ENCODE measurements around the gene HEG1.

DNA sequence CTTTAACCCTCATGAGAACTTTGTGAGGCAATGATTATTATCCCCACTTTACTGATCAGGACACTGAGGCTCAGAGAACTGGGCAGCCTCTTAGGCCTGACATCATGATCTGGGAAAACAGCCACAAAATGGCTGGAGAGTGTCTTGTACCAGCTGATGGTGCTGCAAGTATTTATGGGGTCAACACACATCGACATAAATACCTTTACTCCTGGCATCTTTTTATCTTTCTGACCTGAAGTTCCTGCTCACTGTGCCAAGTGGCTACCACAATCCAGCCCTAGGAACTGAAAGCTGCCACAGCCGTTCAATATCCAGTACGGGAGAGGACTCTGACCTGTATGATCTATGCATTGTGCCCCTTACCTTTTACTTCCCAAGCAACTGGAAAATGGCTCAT, 92.0 kb downstream of the HEG1 start:
- TF ChIP-seq CTCF (conservative IDR thresholded peaks at IDR 0.05): no peak
- no peak for TF ChIP-seq ZFX (IDR thresholded peaks at IDR 0.05)

Measured in C4-2B (cell line).